PC-3 (cell line): ENCODE measurements around the gene GC. TPM values are rescaled to one million over a fixed set of nuclear protein-coding genes. Genes with fewer than 3 reads are reported as not detected.

Experiments
- ATAC-seq: fragments of 200-7000 bp; cut with Tn5 transposase; 2 replicates; pipeline ENCODE4 v1.9.1; 2020; ENCODE audit warnings: mild to moderate bottlenecking, moderate library complexity
- BruUV-seq: library from RNA; stranded (reverse); fragments of 400-500 nt; replicated peaks from 2 replicates; lab custom pipeline; 2021; lab: Mats Ljungman, UMichigan
- CTCF ChIA-PET: fragments of 300-600 bp; sonication (Branson Sonifier 250); formaldehyde crosslinking; loops from one replicate; lab custom pipeline; 2022; ENCODE audit warnings: antibody characterized with exemption; lab: Charles Lee
- POLR2A ChIA-PET: fragments of 300-600 bp; sonication (Branson Sonifier 250); formaldehyde crosslinking; loops from one replicate; lab custom pipeline; 2022; ENCODE audit warnings: antibody characterized with exemption; ENCODE audit not compliant: unreplicated experiment; lab: Charles Lee
- DNase-seq: peaks from one replicate; pipeline ENCODE4 v3.0.0-alpha.2; 2015
- H2AFZ ChIP-seq: fragments of 300-600 bp; sonication (generic); 2 replicates; pipeline ENCODE4 v1.6.0; 2016; ENCODE audit warnings: antibody characterized with exemption, low read length
- H3F3A ChIP-seq: fragments of 300-600 bp; sonication (generic); one replicate; pipeline ENCODE4 v1.6.0; 2017; ENCODE audit warnings: antibody characterized with exemption, low read length, control low read depth, mild to moderate bottlenecking; ENCODE audit not compliant: unreplicated experiment
- H3K27ac ChIP-seq: fragments of 300-600 bp; sonication (generic); 2 replicates; pipeline ENCODE4 v1.5.1; 2016; ENCODE audit warnings: mild to moderate bottlenecking, low read length
- H3K27me3 ChIP-seq: fragments of 300-600 bp; sonication (generic); 2 replicates; pipeline ENCODE4 v1.6.1; 2016; ENCODE audit warnings: low read length, mixed read lengths
- H3K36me3 ChIP-seq: fragments of 300-600 bp; sonication (generic); 2 replicates; pipeline ENCODE4 v1.6.1; 2016; ENCODE audit warnings: low read depth, mixed run types, low read length, mixed read lengths
- H3K4me1 ChIP-seq: fragments of 300-600 bp; sonication (generic); 2 replicates; pipeline ENCODE4 v1.5.1; 2016; ENCODE audit warnings: low read length; ENCODE audit not compliant: insufficient read depth
- H3K4me2 ChIP-seq: fragments of 300-600 bp; sonication (generic); 2 replicates; pipeline ENCODE4 v1.6.0; 2016; ENCODE audit warnings: low read length
- H3K4me3 ChIP-seq: fragments of 300-600 bp; sonication (generic); 2 replicates; pipeline ENCODE4 v1.5.1; 2016; ENCODE audit warnings: mild to moderate bottlenecking, low read length, mixed read lengths
- H3K79me2 ChIP-seq: fragments of 300-600 bp; sonication (generic); 2 replicates; pipeline ENCODE4 v1.6.1; 2017; ENCODE audit warnings: low read length, mixed read lengths
- H3K9ac ChIP-seq: fragments of 300-600 bp; sonication (generic); 2 replicates; pipeline ENCODE4 v1.6.0; 2016; ENCODE audit warnings: mild to moderate bottlenecking, low read length
- H3K9me2 ChIP-seq: fragments of 300-600 bp; sonication (generic); replicated peaks from 2 replicates; pipeline ENCODE4 v1.6.1; 2016; ENCODE audit warnings: mixed run types, low read length, mixed read lengths
- H3K9me3 ChIP-seq: fragments of 300-600 bp; sonication (generic); 2 replicates; pipeline ENCODE4 v1.6.1; 2016; ENCODE audit warnings: low read length, mixed read lengths
- H4K20me1 ChIP-seq: fragments of 300-600 bp; sonication (generic); 2 replicates; pipeline ENCODE4 v1.6.1; 2016; ENCODE audit warnings: low read length, mixed read lengths
- CTCF ChIP-seq: fragments of 300-600 bp; sonication (generic); conservative IDR thresholded peaks from 2 replicates; pipeline ENCODE4 v1.5.1; 2017; ENCODE audit warnings: antibody characterized with exemption, low read depth, mild to moderate bottlenecking, low read length
- EZH2 ChIP-seq: fragments of 300-600 bp; sonication (generic); IDR thresholded peaks from one replicate; pipeline ENCODE4 v1.6.1; 2017; ENCODE audit warnings: antibody characterized with exemption, mild to moderate bottlenecking, low read length; ENCODE audit not compliant: unreplicated experiment
- EZH2phosphoT487 ChIP-seq: fragments of 300-600 bp; sonication (generic); IDR thresholded peaks from 2 replicates; pipeline ENCODE4 v1.6.1; 2018; ENCODE audit warnings: mild to moderate bottlenecking, antibody characterized with exemption, low read length, borderline replicate concordance
- intact Hi-C: fragments of 100-400 bp; cut with micrococcal nuclease; formaldehyde crosslinking; loops from 2 replicates; pipeline ENCODE4 v1.9.0; 2023
- total RNA-seq: library from RNA; depleted of rRNA; stranded (reverse); fragments of >200 nt; gene quantifications from 2 replicates; pipeline ENCODE4 v1.2.3, GENCODE V29; 2014

The GC gene
- total RNA-seq, 1 experiment from 2014 or later: not detected

- no peaks in the 10 kb centered on the region for H3K4me1 ChIP-seq
- no TSS peak for BruUV-seq
- no peaks in the 10 kb centered on the region for H3K9me3 ChIP-seq
- H3K9ac ChIP-seq: no peak overlapping the region
- intact Hi-C loops: no loop called here
- no peaks in the 10 kb centered on the region for H3K79me2 ChIP-seq
- H3K27me3 ChIP-seq: peaks cover 31% of the 10 kb centered on the region
- H3K4me2 ChIP-seq: no peak overlapping the region
- CTCF ChIA-PET: no interaction called here
- no peaks in the 10 kb centered on the region for H3F3A ChIP-seq
- no peaks in the 10 kb centered on the region for H3K36me3 ChIP-seq
- no peak for TF ChIP-seq CTCF
- no peak for TF ChIP-seq EZH2
- TF ChIP-seq EZH2phosphoT487: no peak
- no peak for DNase-seq
- no peak overlapping the region for H3K27ac ChIP-seq
- H3K4me3 ChIP-seq: no peak overlapping the region
- H2AFZ ChIP-seq: no peak overlapping the region
- no peaks in the 10 kb centered on the region for H3K9me2 ChIP-seq
- no peak for ATAC-seq
- POLR2A ChIA-PET: interaction anchor here (0.5 kb wide), 1 partner anchor 482 kb away, joined by 4 read pairs; no protein-coding TSS in a partner anchor
- H4K20me1 ChIP-seq: no peaks in the 10 kb centered on the region
Measured at GRCh38 chr4:71775449-71775848, 8.4 kb downstream of the GC start.

- Histone ChIP-seq H3F3A (no peaks in the 10 kb centered on the region), H3K9me3 (no peaks in the 10 kb centered on the region), H3K36me3 (no peaks in the 10 kb centered on the region), H4K20me1 (no peaks in the 10 kb centered on the region), H3K9ac (no peak overlapping the region), H3K4me2 (no peak overlapping the region), H3K79me2 (no peaks in the 10 kb centered on the region), H3K4me3 (no peak overlapping the region), H3K4me1 (peaks cover 9% of the 10 kb centered on the region), H3K27ac (no peak overlapping the region), H2AFZ (no peak overlapping the region), H3K27me3 (peaks cover 31% of the 10 kb centered on the region), H3K9me2 (no peaks in the 10 kb centered on the region)
- CTCF ChIA-PET: interaction anchor here (0.6 kb wide), 1 partner anchor 263 kb away, joined by 8 read pairs; no protein-coding TSS in a partner anchor
- POLR2A ChIA-PET: no interaction called here
- no TSS peak for BruUV-seq
- no peak for ATAC-seq
- no peak for DNase-seq
- TF ChIP-seq EZH2phosphoT487 (no peak), EZH2 (no peak), CTCF (no peak)
- intact Hi-C loops: loop anchor here (5.0 kb wide), 1 partner anchor 168 kb away; no protein-coding TSS in a partner anchor
Measured at GRCh38 chr4:71774136-71774535, 9.7 kb downstream of the GC start.

GRCh38 chr4:71773004-71773403 lies 10.9 kb downstream of the GC start:
- ATAC-seq: no peak
- no peaks in the 10 kb centered on the region for H3K9me3 ChIP-seq
- H4K20me1 ChIP-seq: no peaks in the 10 kb centered on the region
- H3K9ac ChIP-seq: no peak overlapping the region
- H3K4me1 ChIP-seq: peaks cover 12% of the 10 kb centered on the region
- no peaks in the 10 kb centered on the region for H3F3A ChIP-seq
- no peak overlapping the region for H3K4me2 ChIP-seq
- no TSS peak for BruUV-seq
- no peaks in the 10 kb centered on the region for H3K9me2 ChIP-seq
- no peak for TF ChIP-seq EZH2phosphoT487
- TF ChIP-seq CTCF: no peak
- TF ChIP-seq EZH2: no peak
- intact Hi-C loops: loop anchor here (5.0 kb wide), 1 partner anchor 169 kb away; no protein-coding TSS in a partner anchor
- H3K27ac ChIP-seq: no peak overlapping the region
- CTCF ChIA-PET: interaction anchor here (1.3 kb wide), 1 partner anchor 513 kb away, joined by 7 read pairs; no protein-coding TSS in a partner anchor
- POLR2A ChIA-PET: no interaction called here
- peaks cover 27% of the 10 kb centered on the region; the same call in 1 of the 2 replicates for H3K27me3 ChIP-seq
- DNase-seq: no peak
- H3K4me3 ChIP-seq: no peak overlapping the region
- no peaks in the 10 kb centered on the region for H3K36me3 ChIP-seq
- H2AFZ ChIP-seq: no peak overlapping the region
- no peaks in the 10 kb centered on the region for H3K79me2 ChIP-seq
